Bone marrow (tissue), 2 donors: ENCODE measurements around the gene ATP5F1D.

ENCODE experiments used
- DNase-seq, 2 donors: peaks; one replicate each; lab custom pipeline; 2025; lab: John Stamatoyannopoulos, UW

The ATP5F1D gene

GRCh38 chr19:1232652-1233072 is 8.9 kb upstream of the ATP5F1D start:
- peak in 1 of 2 donors; percentile 56 for DNase-seq

DNA sequence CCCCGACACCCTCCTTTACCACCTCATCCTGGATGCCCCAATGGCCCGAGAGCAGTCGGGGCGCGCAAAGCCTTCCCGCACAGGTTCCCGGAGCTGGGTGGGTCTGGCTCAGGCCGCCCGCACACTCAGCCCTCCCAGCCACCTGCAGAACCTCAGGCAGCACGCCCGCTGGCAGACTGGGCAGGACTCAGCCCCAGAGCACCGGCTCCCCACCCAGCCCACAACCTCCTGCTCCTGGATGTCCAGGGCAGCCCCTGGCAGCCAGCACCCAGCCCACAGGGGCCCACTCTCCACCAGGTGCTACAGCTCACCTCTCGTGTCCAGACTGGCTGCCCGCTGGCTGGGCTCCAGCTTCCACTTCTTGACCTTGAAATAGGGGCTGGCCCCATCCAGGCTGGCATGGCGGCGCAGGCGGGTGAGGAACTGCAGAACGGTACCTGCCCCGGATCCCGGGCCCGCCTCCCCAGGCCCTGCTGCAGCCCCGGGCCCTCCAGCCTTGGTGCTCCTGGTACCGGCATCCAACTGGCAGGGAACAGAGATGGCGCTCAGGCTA is 8.4 kb upstream of the ATP5F1D start:
- DNase-seq = no peak

- DNase-seq = no peak
Measured at GRCh38 chr19:1234051-1234954, 7.2 kb upstream of the ATP5F1D start.

- no peak for DNase-seq
Measured at GRCh38 chr19:1234955-1235380, 6.6 kb upstream of the ATP5F1D start.

DNA sequence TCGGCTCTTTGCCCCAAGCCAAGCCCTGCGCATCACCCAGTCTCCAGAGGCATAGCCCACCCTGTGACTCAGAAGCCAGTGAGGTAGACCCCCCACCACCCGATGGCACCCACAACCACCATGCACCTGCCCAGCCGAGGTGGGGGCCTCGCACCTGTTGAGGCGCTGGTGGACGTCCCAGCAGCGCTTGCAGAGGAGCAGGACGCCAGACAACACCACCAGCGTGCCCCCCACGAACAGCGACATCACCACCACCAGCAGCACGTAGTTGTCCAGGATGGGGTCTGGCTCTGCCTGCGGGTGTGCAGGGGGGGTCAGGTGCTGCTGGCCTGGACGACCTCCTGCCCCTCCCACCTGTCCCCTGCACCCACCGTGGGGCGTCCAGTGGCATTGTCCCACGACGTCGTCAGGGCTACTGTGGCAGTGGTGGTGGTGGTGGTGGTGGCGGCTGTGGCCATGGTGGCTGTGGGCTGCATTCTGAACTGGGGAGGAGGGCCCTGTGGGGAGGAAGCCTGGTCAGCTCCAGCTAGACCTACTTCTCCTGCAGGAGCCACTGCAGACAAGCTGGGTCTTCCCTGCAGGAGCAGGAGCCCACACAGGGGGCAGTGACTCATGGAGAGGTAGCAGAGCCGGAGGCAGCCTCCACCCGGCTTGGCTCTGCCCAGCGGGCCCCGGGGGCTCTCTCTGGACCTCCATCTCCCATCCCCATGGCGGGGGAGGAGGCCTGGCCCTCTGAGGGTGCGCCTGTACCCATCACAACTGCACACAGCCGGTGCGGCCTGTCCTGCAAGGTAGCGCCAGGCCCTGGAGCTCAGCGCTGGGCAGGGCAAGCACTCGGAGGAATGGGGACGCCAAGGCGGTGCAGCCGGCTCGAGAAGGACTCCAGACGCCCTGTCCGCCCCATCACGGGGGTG is 5.7 kb upstream of the ATP5F1D start:
- DNase-seq = no peak

DNA sequence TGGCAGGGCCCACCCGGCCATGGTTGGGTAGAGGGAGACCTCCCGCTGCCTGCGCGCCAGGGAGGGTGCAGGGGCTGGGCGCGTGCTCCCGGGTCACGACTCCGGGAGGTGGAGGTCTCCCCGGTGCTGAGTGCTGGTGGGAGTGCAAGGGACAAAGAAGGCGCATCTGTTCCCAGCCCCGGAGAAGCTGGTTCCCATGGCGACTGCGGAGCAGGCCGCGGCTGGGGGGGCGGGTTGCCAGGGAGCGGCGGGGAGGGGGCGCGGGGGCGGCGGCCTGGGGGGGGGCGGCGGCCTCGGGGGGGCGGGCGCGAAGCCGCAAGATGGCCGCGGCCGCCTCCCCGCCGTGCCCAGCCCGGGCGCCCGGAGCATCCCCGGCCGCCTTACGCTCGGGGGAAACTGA is 5.0 kb upstream of the ATP5F1D start:
- no peak for DNase-seq

- no peak for DNase-seq
Measured at GRCh38 chr19:1237027-1237659, 4.4 kb upstream of the ATP5F1D start.

GRCh38 chr19:1237754-1238368 is 3.7 kb upstream of the ATP5F1D start, which contains the start of gene CBARP:
CBARP (minus strand) TSS chr19:1238005; CDS start chr19:1236100, 1,905 bp downstream.
- DNase-seq = no peak

DNA sequence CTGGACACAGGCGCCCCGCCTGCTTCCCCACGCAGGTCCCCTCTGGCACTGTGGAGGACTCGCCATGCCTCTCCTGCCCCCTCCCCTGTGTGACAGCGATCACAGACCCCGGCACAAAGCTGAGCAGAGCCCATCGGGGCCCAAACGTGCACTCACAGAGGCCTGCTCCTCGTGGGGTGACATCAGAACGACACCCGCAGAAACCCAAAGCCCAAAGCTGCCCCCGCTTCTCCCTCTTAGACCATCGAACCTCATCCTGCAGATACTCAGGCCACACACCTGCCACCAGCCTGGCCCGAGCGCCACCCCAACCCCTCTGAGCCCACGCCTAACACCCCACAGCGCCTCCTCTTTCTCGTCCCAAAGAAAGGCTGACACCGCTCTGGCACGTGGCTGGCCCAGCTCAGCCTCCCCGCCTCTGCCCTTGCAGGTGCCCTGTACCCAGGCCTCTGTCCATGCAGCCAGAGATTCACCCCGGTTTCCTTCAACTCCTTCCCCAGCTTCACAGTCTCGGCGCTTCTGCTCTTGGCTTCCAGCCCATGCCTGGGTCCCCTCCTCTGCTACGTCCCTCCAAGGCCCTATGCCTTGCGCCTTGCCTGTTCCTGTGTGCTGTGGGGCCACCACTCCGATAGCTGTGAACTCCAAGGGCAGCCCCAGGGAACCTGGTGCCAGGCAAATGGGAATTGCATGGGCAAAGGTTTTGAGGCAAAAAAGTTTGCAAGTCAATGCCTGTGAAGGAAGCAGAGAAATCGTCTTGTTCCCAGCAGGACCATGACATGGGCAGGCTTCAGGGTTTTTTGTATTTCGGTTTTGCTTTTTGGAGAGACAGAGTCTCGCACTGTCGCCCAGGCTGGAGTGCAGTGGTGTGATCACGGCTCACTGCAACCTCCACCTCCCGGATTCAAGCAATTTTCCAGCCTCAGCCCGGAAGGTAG is 2.9 kb upstream of the ATP5F1D start:
- DNase-seq = no peak

GRCh38 chr19:1239420-1239795 is 2.1 kb upstream of the ATP5F1D start:
- DNase-seq = no peak

DNA sequence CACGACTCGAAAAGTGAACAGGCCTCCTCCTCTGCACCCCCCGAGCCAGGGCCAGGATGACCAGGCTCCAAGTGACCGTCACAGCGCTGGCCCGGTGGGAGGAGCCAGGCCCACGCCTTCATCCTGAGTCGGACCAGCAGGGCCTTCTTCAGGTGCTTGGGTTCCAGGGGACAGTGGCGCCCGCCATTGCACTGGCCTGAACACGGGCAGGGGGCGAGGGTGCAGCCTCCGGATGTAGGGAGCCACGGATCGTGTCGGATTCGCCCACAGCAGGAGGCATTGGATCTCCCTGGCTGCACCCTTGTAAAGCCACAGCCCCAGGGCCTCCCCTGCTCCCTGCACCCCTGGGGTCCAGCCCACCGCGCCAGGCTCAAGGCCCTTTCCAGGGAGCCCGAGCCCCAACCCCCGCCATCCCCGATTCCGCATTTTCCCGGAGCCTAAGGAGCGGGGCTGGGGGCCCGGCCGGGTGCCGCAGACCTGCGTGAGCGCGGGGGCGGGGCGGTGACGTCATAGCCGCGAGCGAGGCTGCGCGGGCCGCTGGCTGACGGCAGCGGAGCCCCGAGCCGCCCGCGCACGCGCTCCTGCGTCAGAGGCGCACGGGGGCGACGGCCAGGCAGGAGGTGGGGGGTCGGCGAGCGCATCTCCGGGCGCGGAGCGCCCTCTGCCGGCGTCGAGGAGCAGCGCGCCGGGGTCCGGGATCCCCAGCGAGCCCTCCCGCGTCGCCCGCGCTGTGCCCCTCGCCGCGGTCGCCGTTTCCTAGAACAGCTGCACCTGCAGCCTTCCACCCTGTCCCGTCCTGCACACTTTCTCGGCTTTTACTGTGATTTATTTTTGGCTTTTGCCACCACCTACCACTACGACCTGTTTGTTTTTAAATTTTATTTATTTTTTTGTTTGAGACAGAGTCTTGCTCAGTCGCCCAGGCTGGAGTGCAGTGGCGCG is 1.5 kb upstream of the ATP5F1D start:
- peak; percentile 65 to 69 for DNase-seq

GRCh38 chr19:1240925-1241324 is 626 bp upstream of the ATP5F1D start:
- DNase-seq = no peak

GRCh38 chr19:1243768-1244692 is 2.5 kb downstream of the ATP5F1D start:
- peak; percentile 65 to 69 for DNase-seq

GRCh38 chr19:1244693-1245451 is 3.3 kb downstream of the ATP5F1D start:
- DNase-seq = no peak

- DNase-seq = no peak
Measured at GRCh38 chr19:1245494-1246264, 4.1 kb downstream of the ATP5F1D start.
